Fibroblast of gingiva (primary cell): ENCODE results near the gene NPTX1.

Experiments used
- DNase-seq: peaks from one replicate; pipeline ENCODE4 v3.0.0-alpha.2; 2011; ENCODE audit warnings: low read depth

The NPTX1 gene

DNA sequence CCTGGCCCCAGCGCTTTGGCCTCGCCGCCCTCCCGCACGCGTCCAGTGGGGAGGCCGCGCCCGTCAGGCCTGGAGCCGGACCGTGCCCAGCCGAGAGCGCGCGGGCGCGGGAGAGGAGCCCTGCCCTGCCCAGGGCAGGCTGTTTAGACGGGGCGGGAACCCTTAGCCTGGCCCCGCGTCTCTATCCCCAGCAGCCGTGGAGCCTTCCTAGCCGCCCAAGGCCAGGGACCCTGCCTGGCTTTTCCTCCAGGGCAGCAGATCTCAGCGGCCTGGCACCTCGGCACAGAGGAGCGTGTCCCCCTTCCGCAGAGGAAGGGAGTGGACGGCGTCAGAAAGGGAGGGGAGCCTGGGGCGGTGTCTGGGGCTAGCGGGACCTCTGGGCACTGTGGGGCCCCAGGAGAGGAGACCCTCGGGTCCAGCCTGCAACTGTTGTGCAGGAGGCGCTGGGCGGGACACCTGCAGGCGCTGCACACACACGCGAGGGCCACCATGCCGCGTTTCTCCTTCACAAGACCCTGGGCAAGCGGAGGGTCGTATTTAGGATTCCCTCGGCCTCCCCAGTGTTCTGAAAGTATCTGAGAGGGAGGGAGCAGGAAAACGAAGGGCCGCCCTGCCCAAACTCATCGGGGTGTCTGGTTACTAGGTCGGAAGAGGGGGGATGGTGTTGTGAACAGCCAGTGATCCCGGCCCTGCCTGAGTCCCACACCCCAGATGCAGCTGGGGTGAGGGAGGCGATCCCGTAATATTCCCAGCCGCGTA, 2.3 kb upstream of the NPTX1 start:
- DNase-seq = no peak

DNA sequence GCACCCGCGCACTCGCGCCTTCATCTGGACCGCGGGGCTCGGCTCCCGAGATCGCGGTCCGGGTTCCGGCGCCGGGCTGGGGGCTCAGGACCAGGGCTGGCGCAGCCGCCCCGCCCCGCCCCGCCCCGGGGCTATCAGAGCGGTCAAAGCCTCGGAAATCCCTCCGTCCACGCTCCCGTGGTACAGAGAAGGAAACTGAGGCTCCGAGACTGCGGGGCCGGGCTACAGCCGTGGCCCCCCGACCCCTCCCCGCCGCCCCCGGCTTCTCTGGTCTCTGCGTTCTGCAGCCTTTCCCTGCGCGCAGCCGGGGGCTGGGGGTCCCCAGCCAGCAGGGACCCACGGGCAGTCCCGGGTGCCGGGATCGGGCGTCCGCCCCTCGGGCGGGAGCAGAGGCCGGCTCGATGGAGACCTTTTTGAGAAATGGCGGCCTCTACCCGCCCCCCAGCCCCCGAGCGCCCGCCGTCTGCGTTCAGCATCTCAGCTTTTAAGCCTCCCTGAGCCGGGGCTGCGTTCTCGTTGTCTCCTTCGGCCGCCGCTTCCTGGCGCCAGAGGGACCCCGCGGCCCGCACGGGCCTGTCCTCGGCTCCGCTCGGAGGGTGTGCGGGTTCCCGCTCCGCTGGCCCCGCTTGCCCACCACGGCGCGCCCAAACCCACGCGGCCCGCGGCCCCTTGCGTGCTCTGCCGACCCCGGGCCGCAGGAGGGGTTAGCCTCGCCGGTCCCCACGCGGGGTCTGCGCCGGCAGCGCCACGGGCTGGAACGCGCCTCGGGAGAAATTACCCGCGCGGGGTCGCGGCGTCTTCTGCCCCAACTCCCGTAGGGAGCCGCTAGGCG, 1.5 kb upstream of the NPTX1 start:
- peak; percentile 32 for DNase-seq

GRCh38 chr17:80476877-80477646, 655 bp upstream of the NPTX1 start:
- no peak for DNase-seq

DNA sequence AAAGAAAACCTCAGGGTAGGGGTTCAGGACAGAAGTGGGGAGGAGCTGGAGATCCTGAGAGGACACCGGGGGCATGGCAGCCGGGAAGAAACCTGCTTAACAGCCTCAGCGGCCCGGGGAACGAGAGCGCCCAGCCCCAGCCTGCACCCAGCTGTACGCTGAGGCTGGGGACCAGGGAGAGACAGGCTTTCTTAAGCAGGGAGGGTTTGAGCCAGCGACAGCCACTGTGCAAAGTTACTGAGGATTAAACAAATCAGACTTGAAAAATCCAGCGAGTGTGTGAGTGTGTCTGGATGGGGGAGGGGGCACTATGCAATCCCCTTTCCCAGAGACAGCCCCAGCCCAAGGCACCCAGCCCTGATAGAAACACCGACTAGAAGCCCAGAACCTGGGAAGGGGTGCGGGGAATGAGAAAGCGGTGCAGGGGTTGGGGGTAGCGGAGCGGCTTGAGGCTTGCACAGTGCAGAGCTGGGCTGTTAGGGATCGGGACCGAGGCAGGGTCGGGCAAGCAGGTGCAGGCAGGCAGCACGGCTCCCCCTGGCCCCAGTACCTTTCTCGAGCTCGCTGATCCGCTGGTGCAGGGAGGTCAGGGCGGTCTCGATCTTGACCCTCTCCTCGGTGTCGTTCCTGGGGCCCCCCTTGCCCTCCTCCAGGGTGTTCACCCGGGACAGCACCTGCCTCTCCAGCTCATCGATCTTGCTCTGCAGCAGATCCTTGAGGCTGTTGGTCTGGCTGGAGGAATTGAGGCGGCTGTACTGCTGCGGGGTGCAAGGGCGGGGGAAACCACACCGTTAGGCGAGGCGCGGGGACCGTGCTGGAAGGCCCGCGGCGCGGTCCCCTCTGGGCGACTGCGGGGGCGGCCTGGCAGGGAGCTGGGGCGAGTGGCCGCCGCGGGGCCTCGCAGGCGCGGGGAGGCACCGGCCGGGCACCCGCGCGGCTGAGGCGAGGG, 1.2 kb downstream of the NPTX1 start:
- no peak for DNase-seq

GRCh38 chr17:80474231-80474960, 2.0 kb downstream of the NPTX1 start:
- no peak for DNase-seq

DNA sequence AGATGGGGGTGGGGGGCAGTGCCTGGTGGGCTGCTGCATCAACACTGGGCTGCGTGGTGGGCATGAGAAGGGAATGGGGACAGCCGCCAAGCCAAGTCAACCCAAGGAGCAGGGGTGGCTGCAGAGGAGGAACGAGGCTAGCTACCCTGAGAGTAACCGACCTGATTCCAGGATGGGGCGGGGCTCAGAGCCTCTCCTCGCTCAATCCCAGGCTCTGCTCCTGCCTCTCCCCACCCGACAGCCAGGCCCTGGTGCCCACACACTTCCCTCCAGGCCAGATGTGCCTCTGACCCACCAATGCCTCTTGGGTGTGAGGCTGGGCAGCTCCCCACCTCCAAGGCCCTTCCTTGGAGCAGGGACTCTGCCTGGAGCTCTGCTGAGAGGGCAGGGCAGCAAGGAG, 2.7 kb downstream of the NPTX1 start:
- DNase-seq = no peak

- DNase-seq = no peak
Observed at GRCh38 chr17:80472996-80473395, 3.4 kb downstream of the NPTX1 start.

DNA sequence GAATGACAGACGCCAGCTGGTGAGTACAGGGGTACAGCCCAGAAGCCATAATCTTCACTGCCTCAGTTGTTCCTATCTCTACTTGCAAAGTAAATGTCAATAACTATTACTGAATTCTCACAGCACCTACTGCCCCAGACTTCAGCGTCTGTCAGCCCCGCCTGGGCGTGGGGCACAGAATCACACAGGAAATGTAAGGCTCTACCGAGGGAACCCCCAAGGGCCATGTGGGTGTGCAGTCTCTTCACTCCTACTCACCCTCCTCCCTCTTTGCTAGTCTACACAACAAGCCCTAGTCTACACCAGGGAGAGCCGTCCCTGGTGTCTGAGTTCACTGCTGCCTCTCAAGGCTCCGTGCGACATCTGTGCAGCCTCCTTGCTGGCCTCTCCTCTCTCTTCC, 4.5 kb downstream of the NPTX1 start:
- DNase-seq = no peak

- DNase-seq = no peak
Observed at GRCh38 chr17:80470603-80471002, 5.8 kb downstream of the NPTX1 start.

DNA sequence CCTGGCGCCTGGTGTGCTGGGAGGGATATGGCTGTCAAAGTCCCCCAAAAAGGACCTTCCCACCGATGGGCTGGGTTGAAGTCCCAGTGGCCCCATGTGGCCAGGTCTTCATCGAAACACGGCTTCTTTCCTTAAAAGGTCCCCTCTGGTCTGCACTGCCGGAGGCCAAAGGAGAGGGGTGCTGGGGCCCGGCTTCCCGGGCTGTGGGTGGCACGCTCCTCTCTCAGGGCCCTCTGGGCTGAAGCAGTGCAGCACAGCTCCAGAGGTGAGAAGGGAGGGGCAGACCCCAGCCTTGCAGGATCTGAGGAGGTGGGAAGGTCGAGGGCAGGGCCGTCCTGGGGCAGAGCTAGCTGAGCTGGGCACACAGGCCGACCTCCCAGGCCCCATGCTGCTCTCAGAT, 6.7 kb downstream of the NPTX1 start:
- no peak for DNase-seq

GRCh38 chr17:80468781-80469493, 7.5 kb downstream of the NPTX1 start:
- no peak for DNase-seq

DNA sequence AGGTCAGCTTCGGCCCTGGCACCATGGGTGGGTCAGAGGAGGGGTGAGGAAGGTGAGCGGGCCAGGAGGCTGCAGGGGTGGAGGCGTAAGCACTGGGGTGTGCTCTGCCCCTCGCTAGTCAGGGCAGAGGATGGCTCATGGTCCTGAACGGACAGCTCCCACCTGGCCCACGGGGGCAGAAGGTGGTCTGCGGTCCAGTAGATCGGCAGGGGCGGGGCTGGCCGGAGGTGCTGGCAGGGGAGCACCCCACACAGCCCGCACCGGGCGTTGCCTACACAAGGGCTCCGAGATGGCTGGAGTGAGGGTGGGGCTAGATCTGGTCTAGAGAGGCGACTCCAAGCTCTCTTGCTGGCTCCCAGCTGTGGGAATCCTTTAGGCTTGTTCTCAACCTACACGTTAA, 8.2 kb downstream of the NPTX1 start:
- DNase-seq = no peak

DNA sequence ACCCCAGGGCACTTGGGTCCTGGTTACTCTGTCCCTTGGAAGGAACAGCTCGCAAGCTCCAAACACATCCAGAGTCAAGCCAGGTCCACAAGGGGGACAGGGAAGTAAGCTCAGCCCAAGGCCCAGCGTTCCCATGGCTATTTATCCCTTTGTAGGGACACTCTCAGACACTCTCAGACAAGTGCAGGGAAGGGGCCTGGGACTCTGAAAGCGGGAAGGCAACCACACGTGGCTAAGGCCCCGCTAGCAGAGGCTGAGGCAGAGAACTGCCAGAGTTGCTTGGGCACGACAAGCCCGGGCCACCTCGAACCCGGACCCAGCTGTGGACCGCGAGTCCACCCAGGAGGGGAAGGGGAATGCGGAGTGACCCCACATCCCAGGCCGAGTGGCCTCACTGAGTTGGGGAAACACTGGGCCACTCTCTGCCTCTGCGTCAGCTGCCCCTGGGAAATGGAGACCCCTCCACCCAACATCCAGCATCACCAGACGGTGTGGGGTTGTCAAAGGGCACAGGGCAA, 10.2 kb downstream of the NPTX1 start:
- DNase-seq = no peak

DNA sequence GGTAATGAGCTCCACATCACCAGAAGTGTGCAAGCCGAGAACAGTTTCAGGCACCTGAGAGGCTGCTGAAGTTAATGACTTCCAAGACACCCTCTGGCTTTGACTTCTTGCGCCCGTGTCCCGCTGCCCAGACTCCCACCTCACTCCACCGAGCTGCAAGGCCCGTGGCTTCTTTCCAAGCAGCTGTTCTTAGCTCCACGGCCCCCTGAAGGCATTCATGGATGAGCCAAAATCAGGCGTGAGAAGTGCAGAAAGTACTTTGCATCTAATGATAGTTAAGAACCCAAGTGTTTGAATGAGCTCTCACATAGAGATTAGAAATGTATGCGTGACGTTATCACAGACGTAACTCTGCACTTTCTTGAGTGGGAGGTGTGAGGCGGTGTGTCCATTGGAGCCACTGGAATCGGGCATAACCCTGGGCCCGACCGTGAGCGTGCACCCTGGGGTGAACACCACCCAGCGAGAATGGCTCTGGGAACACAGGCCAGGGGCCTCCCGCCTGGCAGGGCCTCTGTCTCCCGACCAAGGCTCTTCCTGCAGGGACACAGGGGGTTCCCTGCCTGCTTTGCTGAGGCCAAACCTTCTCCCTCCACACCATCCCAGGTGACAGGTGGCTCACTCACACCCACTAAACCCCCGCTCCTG, 11.0 kb downstream of the NPTX1 start:
- DNase-seq = no peak

DNA sequence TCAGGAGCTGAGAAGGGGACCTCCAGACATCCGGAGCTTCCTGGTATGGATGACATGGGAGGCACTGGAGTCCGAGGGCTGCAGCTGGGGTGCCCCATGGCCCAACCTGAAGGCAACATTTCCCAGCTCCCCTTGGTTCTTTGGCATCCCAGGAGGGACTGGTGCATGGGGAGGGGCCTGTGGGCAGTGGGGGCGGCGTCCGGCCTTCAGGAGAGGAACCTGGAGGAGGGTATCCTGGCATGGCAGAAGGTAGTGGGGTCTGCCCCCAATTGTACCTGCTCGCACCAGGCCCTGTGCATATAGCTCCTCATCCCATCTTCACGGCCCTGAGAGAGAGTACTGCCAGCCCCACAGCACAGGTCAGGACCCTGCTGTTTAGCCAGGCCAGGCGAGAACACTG, 11.9 kb downstream of the NPTX1 start:
- DNase-seq = no peak

GRCh38 chr17:80463784-80464400, 12.5 kb downstream of the NPTX1 start:
- no peak for DNase-seq

- DNase-seq = no peak
Observed at GRCh38 chr17:80461528-80462160, 14.8 kb downstream of the NPTX1 start.

DNA sequence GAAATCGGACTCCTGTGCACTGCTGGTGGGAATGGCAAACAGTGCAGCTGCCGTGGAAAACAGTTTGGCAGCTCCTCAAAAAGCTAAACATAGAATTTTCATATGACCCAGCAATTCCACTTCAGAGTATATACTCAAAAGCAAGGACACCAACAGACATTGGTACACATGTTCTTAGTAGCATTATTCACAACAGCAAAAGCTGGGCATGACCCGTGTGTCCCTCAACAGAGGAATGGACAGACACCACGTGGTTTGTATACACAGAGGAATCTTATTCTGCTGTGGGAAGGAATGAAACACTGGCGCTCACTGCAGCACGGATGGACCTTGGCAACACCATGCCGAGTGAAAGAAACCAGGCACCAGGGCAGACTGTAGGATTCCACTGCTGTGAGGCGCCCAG, 16.0 kb downstream of the NPTX1 start:
- peak; percentile 17 for DNase-seq

- no peak for DNase-seq
Observed at GRCh38 chr17:80459234-80459633, 17.2 kb downstream of the NPTX1 start.
